SK-N-SH (cell line): Measurements from ENCODE around the gene KCNT1.

Experiments
- CHD2 ChIP-seq: fragments of 150-350 bp; IDR thresholded peaks from 2 replicates; pipeline ENCODE4 v1.6.1; 2018; ENCODE audit warnings: low read length; ENCODE audit not compliant: partially characterized antibody
- CTCF ChIP-seq: fragments of 200-600 bp; sonication (generic); IDR thresholded peaks from 2 replicates; pipeline ENCODE4 v1.6.1; 2017; ENCODE audit warnings: antibody characterized with exemption, mild to moderate bottlenecking, moderate library complexity
- TF ChIP-seq, protein P1 (sequence below): IDR thresholded peaks from 2 replicates; pipeline ENCODE4 v1.4.0; 2012; ENCODE audit warnings: low read depth

DNA sequence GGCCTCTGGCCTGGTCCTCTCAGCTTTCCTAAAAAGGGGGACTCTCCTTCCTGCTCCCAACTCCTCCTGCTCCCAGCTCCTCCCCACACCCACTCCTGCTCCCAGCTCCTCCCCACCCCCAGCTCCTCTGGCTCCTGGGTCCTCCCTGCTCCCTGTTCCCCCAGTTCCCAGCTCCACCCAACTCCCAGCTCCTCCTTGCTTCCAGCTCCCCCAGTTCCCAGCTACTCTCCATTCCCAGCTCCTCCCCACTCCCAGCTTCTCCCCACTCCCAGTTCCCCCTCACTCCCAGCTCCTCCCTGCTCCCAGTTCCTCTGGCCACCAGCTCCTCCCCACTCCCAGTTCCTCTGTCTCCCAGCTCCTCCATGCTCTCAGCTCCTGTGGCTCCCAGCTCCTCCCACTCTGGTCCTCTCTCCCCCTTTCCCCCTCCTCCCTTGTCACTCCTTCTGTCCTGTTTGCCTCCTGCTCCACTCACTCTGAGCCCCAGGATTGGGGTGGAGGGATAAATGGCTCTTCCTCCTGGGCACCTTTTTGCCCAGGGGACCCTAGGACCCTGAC lies 75.7 kb downstream of the KCNT1 start:
- TF ChIP-seq, protein P1, sequence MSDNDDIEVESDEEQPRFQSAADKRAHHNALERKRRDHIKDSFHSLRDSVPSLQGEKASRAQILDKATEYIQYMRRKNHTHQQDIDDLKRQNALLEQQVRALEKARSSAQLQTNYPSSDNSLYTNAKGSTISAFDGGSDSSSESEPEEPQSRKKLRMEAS: no peak
- TF ChIP-seq CTCF (no peak), CHD2 (no peak)
